CD4-positive, alpha-beta T cell treated with Interleukin-6 for 4 hours (primary cell): ENCODE measurements around the gene ADGRG3.
"Not testable (repeated sequence)": the region's sequence is repeated elsewhere in the genome, so short reads cannot be mapped to it uniquely, and the experiment has no call there.

Source experiments
- DNase-seq: peaks from one replicate; pipeline ENCODE4 v3.0.0-alpha.2; 2020; ENCODE audit warnings: mixed read lengths

Gene ADGRG3

GRCh38 chr16:57724531-57724930, 56.4 kb downstream of the ADGRG3 start:
- DNase-seq = no peak

DNA sequence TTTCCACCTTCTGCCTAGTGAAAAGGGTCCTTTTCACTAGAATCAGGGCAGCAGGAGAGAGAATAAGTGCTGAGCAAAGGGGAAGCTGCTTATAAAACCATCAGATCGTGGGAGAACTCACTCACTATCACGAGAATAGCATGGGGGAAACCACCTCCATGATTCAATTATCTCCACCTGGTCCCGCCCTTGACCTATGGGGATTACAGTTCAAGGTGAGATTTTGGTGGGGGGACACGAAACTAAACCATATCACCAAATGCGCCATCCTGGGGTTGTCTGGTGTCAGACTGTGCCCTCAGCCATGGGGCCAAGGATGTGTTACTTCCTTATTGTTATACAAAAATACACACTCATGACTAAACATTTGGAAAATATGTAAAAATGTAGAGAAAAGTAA, 57.0 kb downstream of the ADGRG3 start:
- no peak for DNase-seq

- DNase-seq = no peak
These were observed 57.4 kb downstream of the ADGRG3 start for GRCh38 chr16:57725554-57725953.

GRCh38 chr16:57725976-57726375, 57.9 kb downstream of the ADGRG3 start:
- no peak for DNase-seq

DNA sequence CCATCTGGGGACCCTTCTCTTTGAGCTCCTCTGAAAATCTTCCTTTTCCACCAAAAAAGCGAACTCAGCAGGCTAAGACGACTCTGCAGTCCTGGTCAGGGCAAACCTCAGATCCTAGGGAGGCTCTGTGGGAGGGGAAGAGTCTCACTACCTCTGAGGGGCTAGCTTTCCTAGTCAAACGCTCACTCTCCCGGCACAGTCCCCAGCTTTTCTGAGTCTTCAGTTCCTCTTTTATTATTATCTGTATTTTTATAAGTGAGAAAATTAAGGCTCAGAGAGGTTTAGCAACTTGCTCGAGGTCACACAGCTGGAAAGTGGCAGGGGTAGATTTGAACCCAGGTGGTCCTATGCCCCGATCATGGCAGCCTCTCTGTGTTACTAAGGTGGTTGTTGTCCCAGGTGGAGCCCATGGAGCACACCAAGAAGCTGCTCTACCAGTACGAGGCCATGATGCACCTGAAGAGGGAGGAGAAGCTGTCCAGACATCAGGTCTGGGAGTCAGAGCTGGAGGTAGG, 58.4 kb downstream of the ADGRG3 start:
- DNase-seq = no peak

- no peak for DNase-seq
These were observed 59.5 kb downstream of the ADGRG3 start for GRCh38 chr16:57727610-57728009.

- DNase-seq = no peak
These were observed 60.5 kb downstream of the ADGRG3 start for GRCh38 chr16:57728336-57729181.

- no peak for DNase-seq
These were observed 61.0 kb downstream of the ADGRG3 start for GRCh38 chr16:57729182-57729484.

GRCh38 chr16:57729852-57730251, 61.7 kb downstream of the ADGRG3 start:
- DNase-seq = not testable (repeated sequence)

DNA sequence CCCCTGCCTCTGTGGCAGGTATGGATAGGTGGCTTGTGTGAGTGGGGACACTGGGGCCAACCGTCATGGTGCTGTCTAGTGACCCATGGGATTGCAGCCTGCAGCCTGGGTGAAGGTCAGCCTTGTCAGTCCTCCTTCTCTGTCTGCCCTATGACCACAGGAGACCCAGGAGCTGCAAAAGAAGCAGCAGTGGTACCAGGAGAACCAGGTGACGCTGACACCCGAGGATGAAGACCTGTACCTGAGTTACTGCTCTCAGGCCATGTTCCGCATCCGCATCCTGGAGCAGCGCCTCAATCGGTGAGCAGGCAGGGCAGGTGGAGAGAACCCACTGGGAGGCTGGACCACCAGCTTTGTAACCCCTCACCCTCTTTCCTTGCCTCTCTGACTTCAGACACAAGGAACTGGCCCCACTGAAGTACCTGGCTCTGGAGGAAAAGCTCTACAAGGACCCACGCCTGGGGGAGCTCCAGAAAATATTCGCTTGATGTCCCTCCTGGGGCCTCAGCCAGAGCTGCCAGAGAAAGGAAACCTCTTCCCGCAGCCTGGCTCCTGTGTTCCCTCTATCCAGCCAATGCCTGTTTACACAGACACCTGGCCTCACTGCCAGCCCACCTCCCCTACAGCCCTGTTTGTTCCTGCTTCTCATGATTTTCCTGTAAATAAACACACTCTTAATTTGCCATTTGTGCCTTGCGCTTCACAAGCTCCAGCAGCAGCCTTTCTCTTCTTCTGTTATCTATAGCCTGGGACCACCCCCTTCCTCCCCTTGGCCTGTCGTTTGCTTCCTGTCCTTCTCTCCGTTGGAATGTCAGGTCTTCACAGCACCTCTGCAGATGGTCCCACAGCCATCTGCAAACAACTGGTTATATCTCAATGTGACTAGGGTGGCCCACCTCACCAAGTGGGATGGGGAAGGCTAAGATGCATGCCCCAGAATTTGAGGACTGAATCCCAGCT, 62.9 kb downstream of the ADGRG3 start:
- no peak for DNase-seq

DNA sequence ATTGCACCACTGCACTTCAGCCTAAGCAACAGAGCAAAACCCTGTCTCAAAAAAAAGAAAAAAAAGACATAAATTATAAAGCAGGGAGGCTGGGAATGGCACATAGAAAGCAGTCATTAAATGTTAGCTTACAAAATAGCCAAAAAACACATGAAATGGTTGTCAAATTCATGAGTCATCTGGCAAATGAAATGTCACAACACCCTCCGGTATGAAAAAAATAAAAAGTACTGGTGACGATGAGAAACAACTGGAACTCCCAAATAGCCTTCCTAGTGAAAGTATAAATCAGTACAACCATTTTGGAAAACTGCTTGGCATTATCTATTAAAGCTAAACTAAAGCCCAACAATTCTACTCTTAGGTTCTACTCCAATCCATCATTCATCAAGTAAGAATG, 63.9 kb downstream of the ADGRG3 start:
- no peak for DNase-seq

DNA sequence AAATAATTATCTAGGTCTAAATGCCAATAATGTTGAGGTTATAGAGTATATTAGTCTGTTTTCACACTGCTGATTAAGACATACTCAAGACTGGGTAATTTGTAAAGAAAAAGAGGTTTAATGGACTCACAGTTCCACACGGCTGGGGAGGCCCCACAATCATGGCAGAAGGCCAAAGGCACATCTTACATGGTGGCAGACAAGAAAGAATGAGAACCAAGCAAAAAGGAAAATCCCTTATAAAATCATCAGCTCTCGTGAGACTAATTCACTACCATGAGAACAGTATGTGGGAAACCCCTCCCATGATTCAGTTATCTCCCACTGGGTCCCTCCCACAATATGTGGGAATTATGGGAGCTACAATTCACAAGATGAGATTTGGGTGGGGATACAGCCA, 64.6 kb downstream of the ADGRG3 start:
- no peak for DNase-seq

DNA sequence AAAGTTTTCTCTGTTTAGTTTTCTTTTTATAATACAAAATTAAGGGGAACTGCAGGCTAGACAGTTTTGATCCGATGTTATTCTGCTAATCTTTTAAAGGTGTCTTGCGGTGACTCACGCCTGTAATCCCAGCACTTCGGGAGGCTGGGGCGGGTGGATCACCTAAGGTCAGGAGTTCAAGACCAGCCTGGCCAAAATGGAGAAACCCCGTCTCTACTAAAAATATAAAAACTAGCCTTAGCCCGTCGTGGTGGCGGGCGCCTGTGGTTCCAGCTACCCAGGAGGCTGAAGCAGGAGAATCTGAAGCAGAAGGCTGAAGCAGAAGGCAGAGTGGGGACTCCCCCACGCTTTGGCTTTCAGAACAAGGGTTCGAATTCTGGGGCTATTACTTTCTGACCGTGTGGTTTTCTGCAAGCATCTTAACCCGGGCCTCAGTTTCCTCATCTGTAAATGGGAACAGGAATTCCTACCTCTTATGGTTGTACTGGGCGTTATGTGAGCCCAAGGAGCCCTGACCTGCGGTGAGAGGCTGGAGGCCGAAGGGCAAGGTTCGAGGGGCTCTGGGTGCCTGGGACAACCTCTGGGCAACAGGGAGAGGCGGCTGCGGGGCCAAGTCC, 66.3 kb downstream of the ADGRG3 start:
- DNase-seq = no peak

GRCh38 chr16:57734925-57735754, 67.0 kb downstream of the ADGRG3 start:
- peak; percentile 99 for DNase-seq

- DNase-seq = no peak
These were observed 67.8 kb downstream of the ADGRG3 start, which contains the start of gene KATNB1 for GRCh38 chr16:57735755-57736418. TSS of gene KATNB1 (plus strand) at chr16:57735770. CDS start at chr16:57737244, 1,474 bp downstream.

GRCh38 chr16:57736419-57737351, 68.6 kb downstream of the ADGRG3 start:
- DNase-seq = peak; percentile 66

DNA sequence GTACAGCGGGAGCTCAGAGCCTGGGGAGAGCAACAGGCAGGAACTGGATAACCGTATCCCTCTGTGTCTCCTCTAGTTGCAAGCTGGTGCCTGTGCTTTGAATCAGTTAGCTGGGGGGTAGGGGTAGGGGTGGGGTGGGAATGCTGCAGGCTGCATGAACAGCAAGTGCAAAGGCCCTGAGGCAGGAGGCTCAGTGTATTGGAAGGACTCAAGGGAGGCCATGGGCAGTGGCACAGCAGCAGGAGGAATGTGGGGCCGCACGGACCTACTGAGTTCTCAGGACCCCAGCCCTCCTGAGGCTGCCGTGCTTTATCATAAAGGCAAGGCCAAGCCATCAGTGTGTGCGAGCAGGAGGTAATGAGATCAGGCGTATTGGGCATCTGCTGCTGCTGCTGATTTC, 70.7 kb downstream of the ADGRG3 start:
- no peak for DNase-seq
